ENCODE measurements around the gene SRRM4.

DNA sequence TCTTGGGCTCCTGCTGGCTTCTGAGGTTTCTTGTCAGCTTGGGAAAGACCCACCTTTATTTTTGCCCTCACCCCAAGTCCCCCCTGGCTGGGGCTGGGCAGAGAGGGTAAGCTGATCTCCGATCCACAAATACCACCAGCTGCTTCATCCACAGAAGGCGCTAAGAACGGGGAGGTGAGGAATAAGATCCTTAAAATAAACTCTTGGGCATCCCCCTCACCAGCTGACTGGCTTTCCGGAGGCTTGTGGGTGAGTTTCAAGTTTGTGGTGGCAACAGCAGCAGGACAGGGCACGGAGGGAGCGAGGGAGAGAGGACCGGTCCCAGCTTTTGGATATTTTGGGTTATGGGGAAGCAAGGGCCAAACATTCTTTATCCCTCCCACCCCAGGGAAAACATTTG is 176.6 kb downstream of the SRRM4 start:
- TF ChIP-seq, protein P1, sequence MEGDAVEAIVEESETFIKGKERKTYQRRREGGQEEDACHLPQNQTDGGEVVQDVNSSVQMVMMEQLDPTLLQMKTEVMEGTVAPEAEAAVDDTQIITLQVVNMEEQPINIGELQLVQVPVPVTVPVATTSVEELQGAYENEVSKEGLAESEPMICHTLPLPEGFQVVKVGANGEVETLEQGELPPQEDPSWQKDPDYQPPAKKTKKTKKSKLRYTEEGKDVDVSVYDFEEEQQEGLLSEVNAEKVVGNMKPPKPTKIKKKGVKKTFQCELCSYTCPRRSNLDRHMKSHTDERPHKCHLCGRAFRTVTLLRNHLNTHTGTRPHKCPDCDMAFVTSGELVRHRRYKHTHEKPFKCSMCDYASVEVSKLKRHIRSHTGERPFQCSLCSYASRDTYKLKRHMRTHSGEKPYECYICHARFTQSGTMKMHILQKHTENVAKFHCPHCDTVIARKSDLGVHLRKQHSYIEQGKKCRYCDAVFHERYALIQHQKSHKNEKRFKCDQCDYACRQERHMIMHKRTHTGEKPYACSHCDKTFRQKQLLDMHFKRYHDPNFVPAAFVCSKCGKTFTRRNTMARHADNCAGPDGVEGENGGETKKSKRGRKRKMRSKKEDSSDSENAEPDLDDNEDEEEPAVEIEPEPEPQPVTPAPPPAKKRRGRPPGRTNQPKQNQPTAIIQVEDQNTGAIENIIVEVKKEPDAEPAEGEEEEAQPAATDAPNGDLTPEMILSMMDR (IDR thresholded peaks at IDR 0.05): no peak
- no peak for TF ChIP-seq POLR2A (IDR thresholded peaks at IDR 0.05)
